GM19035 (cell line): ENCODE data around the gene TAPBP.
"Not testable (repeated sequence)": the region's sequence is repeated elsewhere in the genome, so short reads cannot be mapped to it uniquely, and the experiment has no call there.

Source experiments
- ATAC-seq: cut with Tn5 transposase; IDR thresholded peaks from one replicate; pipeline ENCODE4 v1.9.1; 2021; ENCODE audit not compliant: unreplicated experiment

The TAPBP gene

DNA sequence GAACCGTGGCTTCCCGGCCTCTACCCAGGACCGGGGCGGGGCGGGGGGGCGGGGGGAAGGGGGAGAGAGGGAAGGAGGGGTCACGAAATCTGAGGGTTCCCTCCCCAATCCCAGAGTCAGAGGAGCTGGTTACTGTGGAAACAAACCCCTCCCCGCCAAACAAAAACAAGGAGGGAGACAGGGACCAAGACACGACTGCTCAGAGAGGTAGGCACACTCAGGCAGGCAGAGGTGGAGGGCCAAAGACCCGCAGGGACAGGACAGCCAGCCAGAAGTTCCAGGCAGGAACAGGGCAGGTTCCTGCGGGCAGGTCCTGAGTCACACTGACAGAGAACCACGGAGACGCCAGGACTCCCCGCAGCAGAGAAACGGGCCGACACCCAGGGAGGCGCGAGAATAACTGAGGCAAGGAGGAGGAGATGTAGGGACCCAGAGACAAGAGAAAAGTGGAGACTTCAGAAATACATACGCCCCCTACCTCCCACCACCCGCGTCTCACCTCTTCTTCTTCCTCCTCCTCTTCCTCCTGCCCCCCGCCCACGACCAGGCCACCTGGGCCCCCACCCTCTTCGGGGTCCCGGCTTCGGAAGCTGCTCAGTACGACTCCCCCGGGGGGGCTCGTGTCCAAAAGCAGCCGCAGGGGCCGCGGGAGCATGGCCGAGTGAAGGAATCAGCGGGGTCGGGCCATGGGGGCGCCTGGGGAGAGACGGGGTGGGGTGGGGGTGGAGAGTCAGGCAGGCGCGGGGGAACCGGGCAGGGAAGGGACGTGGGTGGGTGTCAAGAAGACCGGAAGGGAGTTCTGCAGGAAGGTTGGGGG, 15.7 kb downstream of the TAPBP start:
- ATAC-seq: no peak

DNA sequence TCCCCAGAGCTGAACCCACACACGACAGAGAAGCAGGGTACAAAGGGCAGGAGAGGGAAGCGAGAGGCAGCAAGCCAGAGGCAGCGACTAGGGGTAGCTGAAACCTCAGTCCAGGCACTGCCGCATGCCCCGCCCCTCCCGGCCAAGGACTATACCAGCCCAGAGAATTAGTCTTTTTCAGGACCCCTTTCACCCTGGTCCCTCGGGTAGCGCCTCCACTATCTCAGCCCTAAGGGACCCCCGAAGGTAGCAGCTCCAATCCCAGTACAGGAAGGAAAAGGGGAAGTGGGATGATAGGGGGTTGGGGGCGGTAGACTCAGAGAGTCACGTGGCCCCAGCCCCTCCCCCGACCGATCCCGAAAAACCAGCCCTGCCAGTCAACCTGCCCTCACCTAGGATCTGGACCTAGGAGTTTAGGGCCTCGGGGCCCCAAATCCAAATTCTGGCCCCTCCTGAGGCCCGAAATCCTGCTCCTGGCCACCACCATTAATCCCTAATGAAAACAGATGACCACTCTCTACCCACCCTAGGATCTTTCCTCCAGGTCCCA, 16.4 kb downstream of the TAPBP start:
- ATAC-seq: no peak

DNA sequence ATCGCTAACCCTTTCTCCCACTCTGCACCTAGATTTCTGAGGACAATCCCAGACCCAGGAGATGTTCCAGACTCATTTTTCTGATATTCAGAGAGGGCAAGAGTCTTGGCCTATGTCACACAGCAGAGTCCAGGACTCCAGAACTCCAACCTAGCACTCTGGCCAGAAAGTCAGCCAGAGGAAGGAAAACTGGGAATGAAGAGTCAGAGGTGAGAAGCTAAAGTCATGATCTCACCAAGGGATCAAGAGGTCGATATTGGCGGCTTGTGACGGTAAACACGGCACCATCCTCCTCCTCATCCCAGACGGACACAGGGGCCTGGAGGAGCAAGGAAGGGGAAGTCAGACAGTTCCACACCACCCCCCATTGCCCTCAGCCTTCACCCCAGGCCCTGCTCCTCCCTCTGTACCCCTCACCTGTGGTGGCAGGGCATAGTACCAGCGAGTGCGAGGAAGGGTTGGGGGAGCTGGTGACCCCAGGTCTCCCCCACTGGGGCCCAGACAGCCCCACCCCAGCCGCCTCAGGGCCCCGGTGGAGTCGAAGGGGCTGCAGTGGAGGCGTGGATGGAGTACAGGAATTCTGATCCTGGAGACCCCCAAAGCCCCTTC, 17.0 kb downstream of the TAPBP start:
- no peak for ATAC-seq

DNA sequence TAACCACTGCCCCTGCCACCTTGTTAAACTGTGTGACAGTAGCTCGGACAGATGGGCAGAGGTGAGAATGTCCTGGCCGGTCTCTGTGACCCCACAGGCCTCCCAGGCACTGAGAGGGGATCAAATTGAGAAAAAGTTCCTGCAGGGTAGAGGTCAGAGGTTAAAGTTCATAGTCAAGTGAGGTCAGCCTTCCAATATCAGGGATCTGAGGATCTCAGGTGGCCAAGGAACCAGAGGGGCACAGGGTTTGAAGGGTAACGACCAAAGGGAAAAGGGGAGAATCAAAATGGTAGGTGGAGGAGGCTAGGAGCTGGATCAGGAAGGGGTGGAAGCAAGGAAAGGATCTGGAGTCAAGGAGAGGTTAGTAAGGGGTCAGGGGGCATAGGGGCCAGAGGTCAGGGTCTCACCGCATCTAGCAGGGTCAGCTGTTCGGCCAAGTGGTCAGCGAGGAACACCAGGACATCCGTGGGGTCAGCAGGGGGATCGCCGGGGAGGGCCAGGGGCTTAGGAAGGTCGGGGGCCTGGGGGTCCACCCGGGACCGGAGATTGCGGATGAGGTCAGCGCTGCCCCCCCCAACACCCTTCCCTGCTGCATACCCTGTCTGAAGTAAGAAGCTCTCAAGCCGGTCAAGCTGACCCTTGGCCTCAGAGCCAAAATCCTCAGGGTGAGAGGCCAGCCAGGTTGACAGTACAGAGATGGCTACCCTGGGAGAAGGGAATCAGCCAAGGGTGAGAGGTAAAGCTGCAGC, 18.1 kb downstream of the TAPBP start:
- no peak for ATAC-seq

DNA sequence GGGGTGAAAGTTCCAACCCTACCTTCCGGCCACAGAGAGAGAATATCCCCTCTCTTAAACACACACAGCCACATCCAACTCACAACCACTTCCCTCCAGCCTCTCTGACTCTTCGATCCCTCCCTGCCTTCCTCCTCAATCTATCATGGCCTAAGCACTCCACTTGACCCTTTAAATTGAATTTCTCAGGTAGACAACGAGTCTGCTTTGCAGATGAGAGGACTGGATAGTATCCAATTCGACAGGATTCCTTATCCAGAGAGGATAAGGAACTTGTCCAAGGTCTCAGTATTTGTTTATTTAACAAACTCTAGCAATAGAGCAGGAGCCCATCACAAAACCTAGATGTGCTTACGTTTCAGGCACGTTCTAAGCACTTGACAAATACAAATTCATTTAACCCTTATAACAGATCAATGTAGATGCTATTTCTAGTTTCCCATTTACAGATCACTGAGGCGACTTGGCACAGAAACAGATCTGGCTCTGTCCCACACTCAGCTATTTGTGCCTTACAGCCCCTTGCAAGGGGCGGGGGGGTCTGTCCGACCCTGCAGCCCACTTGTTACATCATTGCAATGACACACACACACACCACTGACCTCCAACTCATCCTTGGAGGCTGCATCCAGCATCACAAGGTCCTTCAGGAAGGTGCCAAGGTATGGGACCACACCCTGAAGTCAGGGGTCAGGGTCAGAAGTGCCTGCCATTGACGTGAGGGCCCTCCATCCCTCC, 19.6 kb downstream of the TAPBP start:
- ATAC-seq: no peak

DNA sequence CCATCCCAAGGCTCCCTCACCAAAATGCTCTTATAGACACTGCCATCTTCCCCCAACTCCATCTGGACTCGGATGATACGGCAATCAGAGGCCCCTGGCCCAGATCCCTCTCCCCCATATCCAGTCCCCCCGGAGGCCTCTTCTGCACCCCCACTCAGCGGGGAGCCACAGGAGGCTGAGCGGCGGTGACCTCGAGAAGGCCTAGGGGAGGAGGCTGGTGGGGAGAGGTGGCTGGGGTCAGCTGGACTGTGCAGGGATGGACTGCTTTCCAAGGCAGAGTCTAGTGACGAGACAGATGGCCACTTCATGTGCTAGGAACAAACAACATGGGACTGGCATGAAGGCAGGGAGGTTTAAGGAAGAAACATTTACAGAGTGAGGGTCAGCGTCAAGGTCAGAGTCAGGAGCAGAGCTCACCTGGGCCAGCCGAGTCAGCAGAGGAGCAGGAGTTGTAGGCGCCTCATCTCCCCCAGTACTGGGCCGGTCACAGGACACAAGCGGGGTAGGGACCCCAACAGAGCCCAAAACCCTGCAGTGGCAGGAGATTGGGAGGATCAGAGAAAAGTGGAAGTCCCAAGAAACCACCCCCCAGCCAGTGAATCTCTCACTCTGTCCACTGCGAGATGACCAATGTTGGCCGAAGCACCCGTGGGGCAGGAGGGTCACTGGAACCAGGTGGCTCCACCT, 20.7 kb downstream of the TAPBP start:
- no peak for ATAC-seq

DNA sequence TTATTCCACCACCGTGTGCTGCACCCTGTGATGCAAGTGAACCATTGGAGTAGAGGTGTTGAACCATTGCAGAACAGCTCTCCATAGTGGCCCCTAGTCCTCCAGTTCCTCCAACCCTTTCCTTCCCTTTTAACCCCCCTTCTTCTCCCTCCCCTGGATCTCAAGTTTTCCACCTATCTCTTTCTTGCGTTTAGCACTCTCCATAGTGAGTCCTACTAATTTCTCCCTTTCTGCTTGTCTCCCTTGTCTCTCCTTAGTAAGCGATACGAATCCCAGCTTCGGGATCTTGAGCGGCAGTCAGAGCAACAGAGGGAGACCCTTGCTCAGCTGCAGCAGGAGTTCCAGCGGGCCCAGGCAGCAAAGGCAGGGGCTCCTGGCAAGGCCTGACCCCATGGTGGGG, 23.4 kb downstream of the TAPBP start:
- no peak for ATAC-seq

DNA sequence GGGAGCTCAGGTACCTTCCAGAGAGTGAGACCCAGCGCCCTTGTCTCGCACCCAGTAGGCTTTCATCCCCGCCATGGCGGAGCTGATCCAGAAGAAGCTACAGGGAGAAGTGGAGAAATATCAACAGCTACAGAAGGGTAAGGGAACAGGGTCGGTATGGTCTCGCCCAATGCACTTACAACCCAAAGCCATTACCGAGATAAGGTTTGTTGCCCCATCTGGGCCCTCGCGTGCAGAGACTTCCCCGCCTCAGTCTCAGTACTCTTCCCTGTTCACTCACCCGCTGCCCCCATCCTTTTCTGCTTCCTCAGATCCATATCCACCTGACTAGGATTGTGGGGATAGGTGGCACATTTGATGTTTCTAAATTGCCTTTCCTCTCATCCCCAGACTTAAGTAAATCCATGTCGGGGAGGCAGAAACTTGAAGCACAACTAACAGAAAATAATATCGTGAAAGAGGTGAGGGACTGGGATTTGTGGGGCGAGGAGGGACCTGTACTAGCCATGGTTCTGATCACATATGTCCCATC, 24.0 kb downstream of the TAPBP start:
- ATAC-seq: peak; percentile 16

DNA sequence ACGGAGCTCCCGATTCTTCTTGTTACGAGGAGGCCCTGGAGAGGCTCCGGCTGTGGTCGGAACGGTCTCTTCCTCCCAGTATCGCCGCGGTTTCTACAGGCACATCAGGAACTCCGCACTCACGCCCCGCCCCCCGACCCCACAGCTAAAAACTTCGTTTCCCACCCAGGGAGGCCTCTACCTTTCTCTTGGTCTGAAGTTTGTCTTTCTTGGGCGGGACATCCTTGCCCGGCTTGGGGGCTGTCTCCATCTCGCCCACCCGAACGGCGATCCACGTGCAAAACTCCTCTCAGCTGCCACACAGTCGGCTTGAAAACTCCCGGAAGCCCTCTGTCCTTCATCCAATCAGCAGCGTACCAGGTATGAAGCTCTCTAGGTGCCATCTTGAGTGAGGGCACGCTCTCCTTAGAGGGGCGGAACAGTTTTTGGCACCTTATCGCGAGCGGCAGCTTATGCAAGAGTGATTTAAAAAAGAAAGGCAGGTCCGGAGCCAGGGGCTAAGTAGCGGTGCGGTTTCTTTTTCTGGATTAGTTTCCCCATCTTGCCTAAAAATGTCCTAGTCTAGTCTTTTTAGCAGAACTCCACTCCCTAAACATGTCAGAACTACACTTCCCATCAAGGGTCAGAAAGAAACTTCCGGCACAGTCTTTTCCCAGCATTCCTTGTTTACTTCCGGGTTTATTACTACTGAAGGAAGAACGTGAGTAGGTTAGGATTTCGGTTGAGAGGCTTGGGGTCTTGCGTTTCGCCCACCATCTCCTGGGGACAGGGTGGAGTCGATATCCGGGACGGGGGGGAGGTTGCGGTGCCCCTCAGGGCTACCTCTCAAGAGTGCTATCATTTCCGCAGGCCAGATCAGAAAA, 24.7 kb downstream of the TAPBP start, which contains the start of the genes PFDN6 and WDR46:
PFDN6 (plus strand) TSS at position 681 of the 863 bp plus-strand sequence. CDS start 256 bp downstream, outside the sequence.
WDR46 (minus strand) TSS at position 319 of the 863 bp plus-strand sequence; CDS start at position 250, 69 bp downstream.
- ATAC-seq: peak; percentile 90

DNA sequence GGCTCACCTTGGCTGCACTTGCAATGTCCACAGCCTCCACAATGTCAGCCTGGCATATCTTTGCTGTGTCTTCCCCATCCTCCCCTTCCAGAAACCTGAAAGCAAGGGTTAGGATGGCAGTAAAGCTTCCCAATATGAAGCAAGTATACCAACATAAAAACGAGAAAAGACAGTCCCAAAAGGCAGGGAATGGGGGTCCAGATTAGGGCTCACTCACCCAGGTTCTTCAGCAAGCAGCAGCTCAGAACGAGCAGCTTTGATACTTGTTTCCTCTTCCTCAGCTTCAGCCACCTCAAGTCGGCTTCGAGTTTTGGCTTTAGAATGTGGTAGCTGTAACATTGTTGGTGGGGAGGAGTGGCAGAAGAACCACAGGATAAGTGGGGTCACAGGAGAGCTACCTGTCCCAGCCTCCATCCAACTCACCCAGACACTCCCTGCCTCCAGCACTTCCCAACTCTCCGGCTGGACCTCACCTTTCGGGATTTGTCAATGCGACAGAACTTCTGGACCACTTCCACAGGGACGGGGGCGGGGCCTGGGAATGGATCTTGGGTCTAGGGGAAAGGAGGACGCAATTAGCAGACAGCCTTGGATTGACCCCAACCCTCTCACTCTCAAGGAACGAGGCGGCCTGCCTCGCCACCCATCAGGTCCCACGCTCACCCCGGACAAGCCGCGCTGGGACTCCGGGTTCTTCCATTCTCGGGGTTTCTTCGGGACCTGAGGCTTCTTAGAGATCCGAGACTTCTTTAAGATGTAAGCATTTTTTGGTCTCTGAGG, 25.5 kb downstream of the TAPBP start:
- no peak for ATAC-seq

DNA sequence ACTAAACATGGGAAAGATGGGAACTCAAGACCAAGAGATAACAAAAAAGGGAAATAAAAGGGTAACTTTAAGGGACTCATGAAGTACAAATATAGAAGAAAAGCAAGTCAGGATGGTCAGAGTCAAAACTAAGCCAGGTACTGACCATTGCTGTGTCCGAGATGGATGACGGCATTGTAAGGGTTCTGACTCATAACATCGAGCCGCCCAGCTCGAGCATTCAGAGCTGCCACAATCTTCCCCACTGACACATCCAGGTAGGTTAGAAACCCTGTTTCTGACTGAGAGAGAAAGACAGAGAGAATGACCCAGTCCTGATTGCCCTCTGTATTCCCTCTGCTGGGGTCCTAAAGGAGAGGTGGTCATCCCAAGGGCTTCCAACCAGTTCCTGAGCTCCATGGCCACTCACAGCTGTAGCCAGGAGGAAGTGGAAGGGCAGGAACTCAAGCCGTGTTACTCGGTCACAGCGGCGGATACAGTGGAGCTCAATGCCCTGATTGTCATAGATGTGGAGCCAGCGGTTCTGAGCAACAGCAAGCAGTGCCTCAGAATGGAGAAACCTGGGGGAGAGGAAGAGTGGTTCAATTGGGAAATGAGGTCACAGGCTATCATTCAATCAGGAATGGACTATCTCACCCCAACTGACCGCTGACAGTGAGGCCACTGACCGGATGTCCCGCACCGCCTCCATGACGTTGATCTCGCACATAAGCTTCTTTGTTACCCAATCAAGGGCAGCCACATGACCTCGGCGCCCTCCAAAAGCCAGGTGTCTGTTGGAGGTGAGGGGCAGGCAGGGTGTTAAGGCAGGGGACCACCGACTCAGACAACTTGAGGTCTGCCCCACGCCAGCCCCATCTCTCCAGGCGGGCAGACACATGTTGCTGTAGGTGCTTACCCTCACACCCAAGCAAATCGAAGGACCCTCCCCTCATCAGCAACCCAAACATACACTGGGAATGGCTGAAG, 26.6 kb downstream of the TAPBP start:
- ATAC-seq: no peak

DNA sequence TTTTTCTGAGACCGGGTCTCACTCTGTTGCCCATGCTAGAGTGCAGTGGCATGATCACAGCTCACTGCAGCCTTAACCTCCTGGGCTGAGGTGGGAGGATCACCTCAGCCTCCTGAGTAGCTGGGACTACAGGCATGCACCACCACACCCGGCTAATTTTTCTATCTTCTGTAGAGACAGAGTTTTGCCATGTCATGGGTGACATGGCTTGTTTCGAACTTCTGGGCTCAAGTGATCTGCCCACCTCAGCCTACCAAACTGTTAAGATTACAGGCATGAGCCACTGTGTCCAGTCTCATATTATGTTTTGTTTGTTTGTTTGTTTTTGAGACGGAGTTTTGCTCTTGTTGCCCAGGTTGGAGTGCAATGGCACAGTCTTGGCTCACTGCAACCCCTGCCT, 28.7 kb downstream of the TAPBP start:
- ATAC-seq: not testable (repeated sequence)

DNA sequence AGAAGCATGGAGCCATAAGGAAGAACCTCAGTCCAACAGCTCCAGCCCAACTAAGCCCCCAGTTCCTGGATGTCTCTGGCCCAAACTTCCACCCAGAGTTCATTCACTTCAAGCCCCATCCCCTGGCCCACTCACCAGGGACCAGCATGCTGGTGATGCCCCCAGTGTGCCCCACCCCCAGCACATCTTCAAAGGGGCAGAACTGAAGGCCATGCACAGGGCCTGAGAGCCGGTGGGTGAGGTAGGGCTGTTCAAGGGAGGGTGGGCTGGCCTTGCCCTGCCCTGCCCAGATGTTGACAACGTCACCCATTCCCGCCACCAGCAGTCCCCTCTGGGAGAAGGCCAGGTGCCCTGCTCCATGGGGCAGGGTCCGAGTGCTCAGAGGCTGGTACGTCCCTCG, 33.3 kb downstream of the TAPBP start:
- ATAC-seq: no peak

DNA sequence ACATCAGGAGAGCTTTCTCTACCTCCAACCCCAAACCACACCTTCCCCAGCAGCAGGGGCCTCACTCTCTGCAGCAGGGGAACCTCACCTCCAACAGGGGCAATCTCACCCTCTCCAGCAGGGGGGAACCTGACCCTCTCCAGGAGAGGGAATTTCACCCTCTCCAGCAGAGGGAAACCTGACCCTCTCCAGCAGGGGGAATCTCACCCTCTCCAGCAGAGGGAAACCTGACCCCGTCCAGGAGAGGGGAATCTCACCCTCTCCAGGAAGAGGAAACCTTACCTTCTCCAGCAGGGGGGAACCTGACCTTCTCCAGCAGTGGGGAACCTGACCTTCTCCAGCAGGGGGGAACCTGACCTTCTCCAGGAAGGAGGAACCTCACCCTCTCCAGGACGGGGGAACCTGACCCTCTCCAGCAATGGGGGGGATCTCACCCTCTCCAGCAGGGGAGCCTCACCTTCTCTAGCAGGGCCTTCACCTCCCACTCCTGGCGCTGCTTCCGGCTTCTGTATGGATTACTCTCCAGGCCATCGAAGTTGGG, 33.8 kb downstream of the TAPBP start:
- no peak for ATAC-seq

DNA sequence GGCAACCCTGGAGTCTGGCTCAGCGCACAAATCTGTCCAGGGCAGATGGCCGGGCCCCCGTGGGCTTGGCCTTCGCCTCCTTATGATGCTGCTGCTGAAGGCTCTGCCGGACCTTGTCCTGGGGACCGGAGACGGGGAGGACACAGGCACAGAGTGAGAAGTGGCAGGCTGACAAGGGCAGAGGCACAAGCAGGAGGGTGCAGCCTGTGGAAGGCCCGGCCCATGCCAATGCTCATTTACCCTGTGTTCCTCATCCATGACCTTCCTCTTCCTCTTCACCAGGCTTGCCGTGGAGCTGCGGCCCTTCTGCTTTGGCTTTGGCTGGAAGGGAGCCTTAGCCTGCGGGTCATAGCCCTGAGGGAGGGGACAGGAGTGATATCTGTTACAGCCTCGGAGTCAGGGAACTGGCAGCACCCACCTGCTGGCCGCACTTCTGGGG, 34.6 kb downstream of the TAPBP start:
- ATAC-seq: no peak

DNA sequence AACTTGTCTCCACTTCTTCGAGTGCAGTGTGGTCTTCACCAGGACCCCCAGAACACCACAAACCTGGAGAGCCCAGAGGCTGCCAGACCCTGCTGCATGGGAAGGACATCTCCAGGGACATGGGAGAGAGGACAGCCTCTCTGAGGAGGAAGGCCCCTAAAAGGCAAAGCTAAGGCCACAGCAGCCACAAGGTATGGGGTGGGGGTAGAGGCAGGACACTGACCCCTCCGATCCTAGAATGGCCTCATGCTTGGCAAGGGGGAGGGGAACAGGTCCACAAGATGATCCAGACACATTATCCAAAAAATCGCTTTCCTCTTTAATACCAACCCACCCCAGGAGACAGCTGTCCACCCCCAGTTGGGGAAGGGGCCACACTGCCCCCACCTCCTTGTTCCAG, 35.1 kb downstream of the TAPBP start:
- no peak for ATAC-seq

DNA sequence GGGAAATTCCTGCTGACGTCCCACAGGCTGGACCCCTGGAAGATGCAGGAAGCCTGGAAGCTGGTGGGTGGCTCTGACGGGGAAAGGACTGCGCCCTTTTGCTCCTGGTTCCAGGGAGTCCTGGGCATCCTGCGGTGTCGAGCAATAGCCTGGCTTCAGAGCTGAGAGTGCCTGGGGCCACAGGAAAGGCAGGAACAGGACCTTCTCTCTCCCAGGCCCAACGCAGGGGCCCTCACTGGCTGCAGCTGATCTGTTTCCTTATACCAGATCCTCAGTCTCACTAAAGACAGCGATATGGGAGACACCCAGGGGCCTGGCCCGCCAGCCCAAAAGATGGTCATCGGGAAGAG, 35.5 kb downstream of the TAPBP start:
- no peak for ATAC-seq
